HG03135 (cell line): ENCODE measurements around the gene RRAGC.

ENCODE experiments used
- ATAC-seq: cut with Tn5 transposase; IDR thresholded peaks from one replicate; pipeline ENCODE4 v1.9.1; 2021; ENCODE audit warnings: mild to moderate bottlenecking, moderate library complexity; ENCODE audit not compliant: unreplicated experiment

RRAGC gene

DNA sequence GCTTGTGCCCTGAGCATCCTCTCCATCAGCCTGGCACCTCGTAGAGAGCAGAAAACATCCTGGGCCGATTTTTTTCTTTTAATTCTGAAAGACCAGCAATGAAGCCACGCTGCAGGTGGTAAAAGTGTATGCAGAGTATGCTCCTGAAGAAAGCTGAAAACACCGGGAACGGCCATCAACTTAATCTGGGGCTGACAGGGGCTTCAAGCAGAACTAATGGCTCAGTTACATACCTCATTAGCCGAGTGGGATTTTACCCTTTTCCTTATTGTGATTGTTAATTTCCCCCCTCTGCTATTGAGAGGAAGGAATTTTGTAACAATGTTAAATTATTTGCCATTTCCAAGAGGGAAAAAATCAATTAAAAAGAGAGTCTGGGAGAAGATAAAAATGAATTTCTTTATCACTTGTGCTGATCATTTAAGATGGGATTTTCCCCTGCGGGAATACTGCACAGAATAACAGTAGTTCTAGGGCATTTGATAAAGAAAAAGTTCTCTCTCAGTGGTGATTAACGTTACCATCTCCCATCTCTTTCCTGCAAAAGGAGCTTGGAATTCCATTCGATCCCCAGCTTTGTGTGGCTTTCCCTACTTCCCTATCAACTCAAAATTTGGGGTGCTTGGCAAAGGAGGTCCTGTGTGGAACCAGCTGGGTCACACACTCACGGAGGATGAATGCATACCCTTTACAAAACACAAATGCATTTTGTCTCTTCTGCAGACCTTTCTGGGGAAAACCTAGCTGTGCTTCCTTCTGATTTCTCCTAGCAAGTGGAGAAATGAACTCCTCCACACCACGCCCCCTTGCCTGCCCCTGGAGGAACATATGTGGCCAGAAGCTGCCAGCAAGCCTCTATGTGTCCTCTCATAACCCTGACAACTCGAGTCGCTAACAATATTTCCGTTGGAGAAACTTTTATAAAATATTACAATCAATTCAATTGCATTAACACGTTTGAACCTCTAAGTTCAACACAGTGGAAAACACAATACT, 70.9 kb downstream of the RRAGC start:
- ATAC-seq, result no peak
